NCI-H1436 (cell line): Measurements from ENCODE around the gene LHFPL2.

Experiments
- DNase-seq: peaks from one replicate; lab custom pipeline; 2025; lab: John Stamatoyannopoulos, UW

LHFPL2 gene

DNA sequence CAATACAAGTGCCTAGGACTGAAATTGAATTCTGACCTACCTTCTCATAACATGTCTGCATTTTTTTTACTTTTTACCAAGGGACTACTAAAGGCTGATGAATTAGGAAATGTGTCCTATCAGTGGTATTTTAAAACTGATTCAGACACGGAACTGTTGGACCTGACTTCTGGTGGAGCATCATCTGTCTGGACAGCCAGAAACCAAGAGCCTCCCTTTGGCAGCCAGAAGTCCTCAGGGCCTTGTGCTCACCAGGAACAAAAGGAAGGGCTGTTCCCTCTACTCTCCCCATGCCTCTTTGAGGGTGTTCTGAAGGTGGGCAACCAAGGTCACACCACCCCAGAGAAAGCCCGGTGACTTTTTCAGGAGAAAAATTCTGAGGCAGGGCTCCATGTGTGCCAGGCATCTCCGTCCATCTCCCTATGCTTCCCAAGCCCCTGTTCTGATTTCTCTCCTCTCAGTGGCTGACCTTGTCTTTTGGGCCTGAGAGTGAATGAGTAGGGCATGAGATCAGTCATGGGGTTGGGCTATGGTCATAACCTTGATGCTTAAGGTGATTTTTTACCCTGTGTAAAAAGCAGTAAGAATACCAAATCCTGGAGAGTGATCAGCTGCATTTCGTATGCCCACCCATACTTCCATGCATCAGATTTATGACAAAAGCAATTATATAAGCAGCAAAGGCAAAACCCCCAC, 144.5 kb downstream of the LHFPL2 start:
- no peak for DNase-seq

DNA sequence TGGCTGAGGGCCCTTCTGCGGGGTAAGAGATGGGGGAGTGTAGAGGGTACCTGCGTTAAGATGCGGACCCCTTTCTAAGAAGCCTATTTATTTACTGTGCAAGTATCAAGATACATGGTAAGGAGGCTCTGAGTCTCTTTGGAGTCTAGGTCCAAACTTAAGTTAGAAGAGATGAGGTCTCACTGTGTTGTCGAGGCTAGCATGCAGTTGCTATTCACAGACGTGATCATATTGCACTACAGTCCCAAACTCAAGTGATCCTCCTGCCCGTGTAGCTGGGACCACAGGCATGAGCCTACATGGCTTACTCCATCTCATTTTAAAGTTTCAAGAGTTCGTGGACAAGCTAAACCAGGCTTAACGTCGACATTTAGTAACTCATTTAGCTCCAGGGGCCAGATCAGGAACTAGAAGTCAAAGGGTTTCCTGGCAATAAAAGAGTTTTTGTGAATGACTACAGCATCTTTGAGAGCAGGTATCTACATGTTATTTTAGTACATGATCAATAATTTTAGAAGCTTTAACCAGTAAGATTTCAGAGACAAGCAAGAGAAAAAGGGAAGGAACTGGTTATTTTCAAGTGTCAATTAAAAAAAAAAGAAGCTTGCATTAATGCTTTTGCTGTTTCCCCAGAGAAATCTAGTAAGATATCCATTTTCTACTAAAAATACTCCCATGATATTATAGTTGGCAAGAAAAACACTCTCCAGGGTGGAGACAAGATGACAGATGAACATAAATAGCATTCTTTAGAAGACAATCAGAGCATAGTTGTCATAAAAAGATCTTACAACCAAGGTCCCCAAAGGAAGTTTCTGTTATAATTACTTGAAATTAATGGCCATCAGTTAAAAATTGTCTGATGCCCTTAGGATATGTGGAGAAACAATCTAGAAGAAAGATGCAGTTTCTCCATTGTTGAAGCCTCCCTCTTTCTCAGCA, 146.9 kb downstream of the LHFPL2 start:
- DNase-seq = no peak

DNA sequence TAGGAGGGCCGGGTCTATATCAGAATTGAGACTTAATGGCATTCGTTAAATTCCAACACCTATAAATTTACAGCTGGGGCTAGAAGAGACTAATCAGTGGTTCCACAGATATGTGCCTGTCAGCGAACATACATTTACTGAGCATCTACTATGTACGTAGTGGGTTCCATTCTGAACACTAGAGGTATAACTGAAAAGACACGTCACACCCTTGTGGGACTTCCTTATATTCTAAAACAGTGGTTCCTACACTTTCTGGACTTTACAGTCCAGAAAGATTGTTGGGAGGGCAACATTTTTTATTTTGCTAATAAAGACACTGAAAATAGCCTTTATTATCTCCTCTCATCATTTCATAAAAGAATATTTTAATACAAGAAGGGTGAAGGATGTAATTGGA, 147.7 kb downstream of the LHFPL2 start:
- DNase-seq = no peak

DNA sequence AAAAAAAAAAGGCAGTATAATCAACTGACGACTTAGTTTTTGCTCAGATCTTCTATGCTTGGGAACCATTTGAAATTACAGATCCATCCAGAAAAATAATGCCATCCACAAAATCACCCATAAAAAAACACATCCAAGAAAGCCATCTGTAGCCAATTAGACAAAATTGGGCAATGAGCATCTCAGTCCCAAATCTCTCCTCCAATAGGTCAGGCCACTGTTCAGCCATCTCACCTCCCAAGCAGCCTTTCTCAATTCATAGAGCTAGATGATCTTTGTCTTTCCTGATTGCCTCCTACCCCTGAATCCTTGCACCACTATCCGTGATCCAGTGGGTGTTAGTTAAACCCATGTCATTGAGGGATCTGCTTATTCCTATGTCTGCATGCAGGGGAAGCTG, 148.5 kb downstream of the LHFPL2 start:
- no peak for DNase-seq

DNA sequence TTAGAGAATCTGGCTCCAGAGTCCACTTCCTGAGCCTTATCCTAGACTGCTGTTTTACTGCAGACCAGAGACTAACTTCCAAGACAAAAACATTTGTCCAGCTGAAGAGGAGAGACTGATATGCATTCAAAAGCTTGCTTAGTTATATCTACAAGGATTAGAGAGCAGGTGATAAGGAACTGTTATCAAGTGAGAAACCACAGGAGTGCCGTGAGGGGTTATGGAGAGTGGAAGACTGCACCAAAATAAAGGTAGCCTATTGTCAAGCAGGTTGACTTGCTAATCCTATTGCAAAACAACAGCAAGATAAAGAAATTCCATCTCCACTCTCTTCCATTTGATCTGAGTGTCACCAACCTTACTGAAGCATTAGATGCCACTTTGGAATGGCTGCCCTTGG, 149.1 kb downstream of the LHFPL2 start:
- no peak for DNase-seq

DNA sequence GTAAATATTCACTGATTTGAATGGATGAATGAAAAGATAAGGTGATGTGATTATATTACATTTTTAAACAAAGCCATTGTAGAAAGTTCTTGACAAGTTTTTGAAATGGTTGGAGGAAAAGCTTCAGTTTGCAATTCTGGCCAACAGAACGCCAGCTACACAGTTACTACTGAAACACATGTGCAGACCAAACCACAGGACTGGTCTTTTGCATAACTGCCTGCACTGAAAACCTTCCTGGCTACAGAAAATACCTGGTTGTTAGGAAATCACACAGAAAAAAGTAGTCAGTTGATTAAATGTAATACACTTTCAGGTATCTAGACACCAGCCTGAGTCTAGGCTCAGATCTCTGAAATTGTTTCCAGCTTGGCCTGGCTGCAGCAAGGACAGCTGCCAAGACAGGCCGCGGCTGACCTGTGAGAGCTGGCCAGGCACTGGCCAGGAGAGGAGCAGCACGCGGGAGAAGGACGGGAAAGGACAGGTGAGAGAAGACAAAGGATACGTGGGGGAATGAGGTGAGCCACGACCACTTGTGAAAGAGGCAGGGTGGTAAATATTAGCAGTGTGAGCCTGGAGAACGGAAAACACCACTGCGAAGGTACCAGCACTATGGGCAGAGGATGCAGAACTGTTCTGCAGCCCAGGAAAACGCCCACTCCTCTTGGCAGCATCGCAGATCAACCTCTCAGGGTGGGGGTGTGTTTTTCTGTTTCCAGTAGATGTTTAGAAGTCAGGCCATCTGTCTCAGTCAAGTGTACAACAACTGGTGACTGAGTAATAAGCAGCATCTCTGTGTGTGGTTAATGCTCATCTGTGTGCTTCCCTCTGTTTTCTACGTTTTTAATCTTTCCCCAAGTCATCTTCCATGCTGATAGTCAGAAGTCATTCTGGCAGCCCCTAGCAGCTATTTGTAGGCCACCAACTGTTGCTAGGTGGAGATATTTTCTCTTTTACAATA, 150.7 kb downstream of the LHFPL2 start:
- DNase-seq = no peak

DNA sequence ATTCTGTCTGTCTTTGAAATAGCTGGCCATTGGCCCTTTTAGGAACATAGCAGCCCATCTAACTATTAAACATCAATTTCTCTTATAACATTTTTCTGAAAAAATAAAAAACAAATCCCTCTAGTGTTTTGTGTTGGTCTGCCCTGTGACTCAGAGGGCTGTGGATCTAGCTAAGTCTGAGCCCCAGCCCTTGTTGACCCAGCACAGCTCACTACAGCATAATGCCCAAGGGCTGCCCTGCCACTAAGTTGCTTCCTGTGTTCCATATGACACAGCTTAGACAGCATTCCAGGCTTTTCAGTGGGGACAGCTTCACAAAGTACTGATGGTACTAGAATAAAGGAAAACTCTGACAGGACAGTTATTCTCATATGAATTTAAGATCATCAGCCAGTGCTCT, 152.2 kb downstream of the LHFPL2 start:
- no peak for DNase-seq

DNA sequence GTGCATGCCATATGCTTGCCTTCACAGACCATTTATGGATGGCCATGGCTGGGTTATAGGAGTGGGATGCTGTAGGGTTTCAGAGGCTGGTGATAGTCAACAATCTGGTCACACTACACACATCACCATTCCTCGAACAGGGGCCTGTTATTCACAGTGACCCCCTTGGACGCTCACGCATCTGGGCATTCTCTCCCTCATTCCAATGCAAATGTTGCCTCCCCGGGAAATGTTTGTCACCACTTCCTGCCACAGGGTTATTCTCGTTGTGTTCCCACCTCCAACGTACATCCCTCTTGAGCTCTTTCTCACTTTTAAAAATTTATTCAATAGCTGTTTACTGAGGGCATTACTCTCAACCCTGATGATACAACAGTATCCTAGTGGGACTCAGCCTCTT, 152.8 kb downstream of the LHFPL2 start:
- no peak for DNase-seq

DNA sequence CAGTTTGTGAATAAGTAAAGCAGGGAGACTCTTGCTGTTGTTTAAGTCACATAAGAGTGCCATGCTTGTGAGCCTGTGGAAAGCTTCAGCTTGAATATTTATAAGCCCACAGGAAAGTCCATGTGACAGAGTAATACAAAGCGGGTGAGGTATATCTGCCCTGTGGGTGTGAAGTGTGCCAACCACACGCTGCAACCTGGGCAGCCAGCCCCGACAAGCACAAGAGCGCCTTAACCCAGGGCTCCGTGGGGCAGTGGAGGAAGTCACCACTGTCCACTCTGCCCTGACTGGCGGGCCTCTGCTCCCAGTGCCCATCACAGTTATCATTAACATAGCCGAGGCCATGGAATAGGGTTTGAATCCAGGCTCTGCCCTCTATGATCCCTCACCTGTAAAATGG, 155.9 kb downstream of the LHFPL2 start:
- no peak for DNase-seq

DNA sequence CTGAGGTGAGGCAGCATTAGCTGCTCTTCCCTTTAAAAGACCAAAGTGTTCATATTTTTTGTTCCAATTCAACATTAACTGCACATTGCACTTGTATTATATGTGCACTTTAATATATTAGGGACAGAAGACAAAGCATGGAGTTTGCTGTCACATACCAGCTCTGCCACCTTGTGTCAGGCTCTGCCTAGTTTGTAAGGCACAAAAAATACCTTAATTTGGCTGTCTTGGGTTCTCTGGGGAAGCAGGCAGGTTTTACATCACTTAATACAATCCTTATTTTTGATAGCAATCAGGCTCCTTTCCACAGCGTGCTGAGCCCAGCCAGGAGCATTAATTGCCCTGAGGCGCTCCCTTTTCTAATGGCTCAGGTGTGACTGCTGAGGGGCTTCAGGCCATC, 156.3 kb downstream of the LHFPL2 start:
- no peak for DNase-seq

DNA sequence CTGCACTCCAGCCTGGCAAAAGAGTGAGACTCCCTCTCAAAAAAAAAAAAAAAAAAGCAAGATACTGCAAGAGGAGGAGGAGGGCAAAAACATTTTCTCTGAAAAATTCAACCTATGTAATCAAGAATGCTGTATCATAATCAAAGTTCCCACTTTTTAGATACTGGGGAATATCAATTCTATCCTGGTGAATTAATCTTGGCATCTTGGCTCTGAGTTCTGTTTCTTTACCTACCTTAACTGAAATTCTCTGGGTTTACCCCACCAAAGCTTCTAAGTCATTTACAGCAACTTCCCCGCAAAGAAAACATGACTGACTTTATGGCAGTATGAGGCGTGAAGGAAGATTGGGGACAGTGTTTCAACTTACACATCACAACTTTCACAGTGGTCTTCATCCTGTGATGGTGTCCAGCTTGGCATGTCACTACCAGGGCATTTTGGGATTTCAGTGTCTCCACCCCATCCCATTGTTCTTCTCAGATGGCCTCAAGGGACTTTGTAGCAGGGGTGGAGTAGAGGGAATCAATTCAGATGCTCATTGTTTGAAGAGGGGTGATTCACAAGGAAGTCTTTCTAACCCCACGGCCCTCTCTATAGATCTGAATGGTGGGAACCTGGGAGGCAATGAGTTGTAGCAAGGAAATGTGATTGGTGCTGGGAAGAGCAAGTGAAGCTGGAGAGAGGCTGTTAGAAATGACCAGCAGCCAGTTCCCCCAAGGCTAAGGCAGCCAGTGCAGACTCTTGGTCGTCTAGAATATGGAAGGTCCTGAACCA, 157.7 kb downstream of the LHFPL2 start:
- no peak for DNase-seq

DNA sequence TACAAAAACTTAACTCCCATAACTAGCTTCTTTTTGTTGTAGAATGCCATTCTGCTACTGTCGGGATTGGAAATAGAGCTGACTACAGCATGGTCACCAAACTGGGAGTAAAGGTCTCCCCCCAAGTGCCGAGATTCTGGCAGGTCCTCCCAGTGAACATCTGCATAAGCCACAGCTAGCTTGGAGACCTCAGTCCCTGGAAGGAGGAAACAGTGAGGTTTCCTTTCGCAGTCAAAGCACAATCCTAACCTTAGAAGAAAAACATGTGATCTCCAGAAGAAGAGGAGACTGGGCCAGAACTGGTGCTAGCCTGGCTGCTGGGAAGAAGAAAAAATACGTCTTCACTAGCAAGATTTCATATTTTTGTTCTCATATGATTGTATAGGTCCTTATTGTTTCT, 160.7 kb downstream of the LHFPL2 start:
- DNase-seq = no peak

DNA sequence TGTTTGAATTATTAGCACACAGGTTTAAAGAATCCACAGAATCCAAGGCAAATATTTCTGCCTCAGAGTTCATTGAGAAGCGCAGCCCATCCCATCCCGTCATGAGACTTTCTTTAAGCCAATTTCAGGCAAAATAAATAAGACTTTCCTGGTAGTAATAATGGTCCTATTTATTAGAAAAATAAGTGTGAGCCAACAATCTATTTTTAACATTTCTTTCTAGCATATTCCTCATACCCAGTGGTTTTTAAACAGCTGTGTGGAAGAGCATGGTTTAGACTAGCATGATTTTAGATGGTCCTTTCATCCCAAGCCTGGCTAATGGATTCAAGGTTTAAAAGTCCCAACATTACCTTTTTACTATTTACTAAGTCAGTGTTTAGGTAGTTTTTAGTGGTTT, 162.4 kb downstream of the LHFPL2 start:
- DNase-seq = no peak

DNA sequence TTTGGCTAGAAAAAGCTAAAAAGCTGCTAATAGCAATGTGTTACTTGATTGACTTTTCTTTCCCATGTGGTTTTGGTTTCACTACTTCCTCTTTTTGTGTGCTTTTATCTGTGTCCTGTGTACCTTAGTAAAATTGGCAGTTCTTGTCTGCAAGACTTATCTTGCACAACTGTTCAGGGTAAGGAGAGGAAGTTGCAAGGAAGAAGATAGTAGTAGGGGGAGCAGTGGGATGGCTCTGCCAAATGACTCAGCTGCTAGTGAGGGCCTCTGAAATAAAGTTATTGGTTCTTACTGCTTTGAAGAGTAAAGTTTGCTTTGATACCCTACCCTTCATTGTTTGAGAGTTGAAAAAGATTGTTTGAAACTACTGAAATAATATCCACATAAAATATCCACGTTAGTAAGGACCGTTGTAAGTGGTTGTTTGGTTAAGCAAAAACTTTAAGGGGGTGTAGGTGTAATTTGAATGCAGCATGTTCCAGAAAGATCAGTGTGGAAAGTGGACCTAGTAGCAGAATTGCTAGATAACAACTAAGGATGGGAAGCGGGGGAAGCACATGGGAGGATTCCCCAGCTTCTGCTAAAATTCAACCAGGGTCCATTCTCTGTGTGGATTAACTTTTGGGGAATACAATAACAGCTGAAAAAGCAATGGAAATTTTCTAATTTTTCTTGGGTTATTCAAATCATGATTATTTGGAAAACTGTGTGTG, 164.6 kb downstream of the LHFPL2 start:
- no peak for DNase-seq

DNA sequence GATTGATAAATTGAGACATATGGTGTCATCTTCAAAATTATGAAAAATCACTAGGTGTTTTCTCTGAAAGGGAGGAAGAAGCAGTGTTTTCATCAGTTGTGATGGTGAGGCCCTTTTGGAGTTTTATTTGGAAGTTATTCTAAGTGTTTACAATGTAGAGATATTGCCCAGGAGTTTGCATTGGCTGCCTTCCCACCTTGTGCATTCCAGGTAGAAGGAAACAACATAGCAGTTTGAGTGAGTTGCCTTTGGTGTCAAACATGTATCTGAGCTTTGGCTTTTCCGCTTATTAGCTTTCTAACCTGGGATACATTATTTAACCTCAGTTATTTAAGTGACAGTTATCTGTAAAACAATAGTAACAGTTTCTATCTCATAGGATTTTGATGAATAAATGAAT, 165.6 kb downstream of the LHFPL2 start:
- DNase-seq = no peak

DNA sequence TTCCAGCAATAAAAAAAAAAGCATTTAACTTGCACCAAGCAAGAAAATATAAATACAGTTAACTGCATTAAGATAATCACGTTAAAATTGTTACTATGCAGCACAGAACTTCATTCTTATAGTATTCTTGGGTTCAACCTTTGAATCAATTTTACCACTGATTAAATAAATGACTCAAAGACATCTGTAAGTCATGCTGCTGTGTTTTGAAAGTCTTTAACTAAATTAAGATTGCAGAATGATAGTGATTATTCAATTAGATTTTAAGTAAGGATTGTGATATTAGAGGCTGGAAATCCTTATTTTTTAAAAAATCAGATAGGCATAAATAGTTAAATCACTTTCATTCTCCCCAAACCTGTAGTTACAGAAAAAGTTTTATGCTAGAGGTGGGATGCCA, 171.8 kb downstream of the LHFPL2 start:
- DNase-seq = no peak

DNA sequence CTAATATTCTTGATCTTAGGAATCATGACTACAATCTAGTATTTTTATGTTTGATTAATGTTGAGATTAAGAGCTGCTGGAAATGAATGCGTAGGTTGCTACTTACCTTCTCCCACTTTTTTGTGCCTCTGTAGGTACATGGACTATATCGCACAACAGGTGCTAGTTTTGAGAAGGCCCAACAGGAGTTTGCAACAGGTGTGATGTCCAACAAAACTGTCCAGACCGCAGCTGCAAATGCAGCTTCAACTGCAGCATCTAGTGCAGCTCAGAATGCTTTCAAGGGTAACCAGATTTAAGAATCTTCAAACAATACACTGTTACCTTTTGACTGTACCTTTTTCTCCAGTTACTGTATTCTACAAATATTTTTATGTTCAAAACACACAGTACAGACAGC, 173.2 kb downstream of the LHFPL2 start:
- no peak for DNase-seq

DNA sequence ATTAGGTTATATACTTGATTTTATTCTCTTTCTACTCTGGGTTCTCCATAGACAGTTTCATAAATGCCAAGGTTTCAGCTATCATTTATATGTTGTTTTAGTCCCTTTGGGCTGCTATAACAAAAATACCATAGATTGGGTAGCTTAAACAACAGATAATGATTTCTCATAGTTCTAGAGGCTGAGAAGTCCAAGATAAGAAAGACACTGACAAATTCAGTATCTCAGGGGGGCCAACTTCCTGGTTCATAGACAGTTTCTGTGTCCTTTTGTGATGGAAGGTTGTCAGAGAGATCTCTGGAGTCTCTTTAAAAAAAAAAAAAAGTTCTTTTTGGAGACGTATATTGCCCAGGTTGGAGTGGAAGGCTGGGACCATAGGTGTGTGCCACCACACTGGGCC, 174.8 kb downstream of the LHFPL2 start:
- DNase-seq = no peak

DNA sequence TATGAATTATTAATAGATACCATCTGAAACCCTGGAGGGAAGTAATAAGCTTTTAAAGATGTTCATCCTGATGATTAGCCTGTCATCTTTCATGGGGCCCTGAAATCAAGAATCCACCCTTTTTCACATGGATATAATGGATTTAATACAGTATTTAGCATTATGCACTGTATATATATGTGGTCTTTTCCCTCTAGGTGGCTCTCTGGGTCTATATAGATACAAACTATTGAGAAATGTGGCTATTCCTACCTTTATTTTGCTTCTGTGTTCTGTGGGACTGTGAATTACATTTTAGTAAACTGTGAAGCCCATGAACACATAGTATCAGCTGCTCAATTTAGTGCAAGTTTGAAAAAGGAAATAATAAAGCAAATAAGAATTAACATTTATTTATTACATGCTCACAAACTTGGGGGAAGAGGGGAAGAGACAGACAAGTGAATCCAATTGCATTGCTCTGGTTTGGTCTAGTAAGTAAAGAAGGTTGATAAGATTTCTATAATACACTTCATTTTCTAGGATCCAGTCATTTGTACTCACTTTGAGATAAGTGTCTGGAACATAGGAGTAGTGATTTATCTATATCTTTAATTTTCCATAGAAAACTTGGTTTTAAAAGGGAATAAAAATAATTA, 176.0 kb downstream of the LHFPL2 start:
- DNase-seq = no peak

DNA sequence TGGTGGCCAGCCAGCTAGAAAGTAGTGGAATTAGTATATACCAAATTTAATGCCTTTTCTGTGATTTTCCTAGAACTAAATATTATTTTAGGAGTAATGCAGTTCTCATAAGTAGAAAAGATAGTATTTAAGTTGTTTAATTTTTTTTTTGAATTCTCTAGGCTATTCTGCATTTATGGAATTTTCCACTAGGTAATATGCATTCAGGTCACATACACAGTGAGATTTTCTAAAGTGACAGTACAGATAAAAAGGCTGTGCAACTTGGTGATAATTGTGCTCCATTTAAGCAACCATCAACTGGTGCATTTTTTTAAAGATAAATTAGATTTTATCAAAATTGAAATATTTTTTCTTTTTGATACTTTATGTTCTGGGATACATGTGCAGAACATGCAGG, 176.7 kb downstream of the LHFPL2 start:
- no peak for DNase-seq
